Liver (tissue), 9 donors: ENCODE data around the gene SERPINH1. TPM values are rescaled to one million over a fixed set of nuclear protein-coding genes. Genes with fewer than 3 reads are reported as not detected.
A peak's percentile ranks its signal among the peaks of the same experiment; 100 is the strongest.

Experiments
- DNase-seq: peaks from one replicate; pipeline ENCODE4 v3.0.0-alpha.2; 2017; ENCODE audit warnings: low spot score
- H3K27ac ChIP-seq, 2 donors: one replicate each; pipeline ENCODE4 v1.7.0; 2013; ENCODE audit warnings: inconsistent platforms in 2 of 2, low read length in 2 of 2, control low read depth in 1 of 2, low read depth in 1 of 2, mild to moderate bottlenecking in 1 of 2
- H3K27me3 ChIP-seq, 4 donors: one replicate each; pipeline versions ENCODE4 v1.6.1 to v1.7.0; 2013; ENCODE audit warnings: low read length in 3 of 4, inconsistent platforms in 1 of 4, mild to moderate bottlenecking in 1 of 4, moderate library complexity in 1 of 4; ENCODE audit not compliant: control insufficient read depth in 4 of 4, insufficient read depth in 4 of 4
- H3K36me3 ChIP-seq, 4 donors: one replicate each; pipeline versions ENCODE4 v1.6.1 to v1.7.0; 2013; ENCODE audit warnings: low read length in 3 of 4, mild to moderate bottlenecking in 3 of 4, low read depth in 1 of 4, moderate library complexity in 1 of 4; ENCODE audit not compliant: control insufficient read depth in 4 of 4, insufficient read depth in 3 of 4
- H3K4me1 ChIP-seq, 4 donors: one replicate each; pipeline versions ENCODE4 v1.6.1 to v1.7.0; 2013; ENCODE audit warnings: low read length in 3 of 4, mild to moderate bottlenecking in 3 of 4, moderate library complexity in 1 of 4; ENCODE audit not compliant: control insufficient read depth in 4 of 4, insufficient read depth in 4 of 4
- H3K4me3 ChIP-seq, 3 donors: one replicate each; pipeline versions ENCODE4 v1.6.1 to v1.7.0; 2013; ENCODE audit warnings: low read length in 3 of 3, control low read depth in 1 of 3, low read depth in 1 of 3, mild to moderate bottlenecking in 1 of 3
- H3K9ac ChIP-seq, 2 donors: one replicate each; pipeline ENCODE4 v1.7.0; 2013; ENCODE audit warnings: low read length in 2 of 2, mild to moderate bottlenecking in 2 of 2, moderate library complexity in 2 of 2, control low read depth in 1 of 2, low read depth in 1 of 2
- H3K9me3 ChIP-seq, 4 donors: one replicate each; pipeline versions ENCODE4 v1.6.1 to v1.7.0; 2013; ENCODE audit warnings: low read length in 3 of 4; ENCODE audit not compliant: control insufficient read depth in 4 of 4
- CTCF ChIP-seq: fragments of 150-350 bp; IDR thresholded peaks from 2 replicates; pipeline ENCODE4 v1.5.1; 2017; ENCODE audit warnings: improper control_type of control experiment, low read depth, low read length; ENCODE audit not compliant: missing input control
- FOXA1 ChIP-seq: IDR thresholded peaks from 2 replicates; pipeline ENCODE4 v1.6.1; 2016; ENCODE audit warnings: antibody characterized with exemption
- HNF4G ChIP-seq: IDR thresholded peaks from 2 replicates; pipeline ENCODE4 v1.6.1; 2016; ENCODE audit warnings: antibody characterized with exemption
- JUND ChIP-seq, 2 donors: IDR thresholded peaks; 2 replicates each; pipeline ENCODE4 v1.6.1; 2016; ENCODE audit warnings: antibody characterized with exemption in 2 of 2
- MAX ChIP-seq: IDR thresholded peaks from 2 replicates; pipeline ENCODE4 v1.6.1; 2016; ENCODE audit warnings: antibody characterized with exemption
- NR2F2 ChIP-seq: IDR thresholded peaks from 2 replicates; pipeline ENCODE4 v1.6.1; 2016; ENCODE audit warnings: antibody characterized with exemption
- RAD21 ChIP-seq, 2 donors: IDR thresholded peaks; 2 replicates each; pipeline ENCODE4 v1.6.1; 2016; ENCODE audit warnings: antibody characterized with exemption in 2 of 2, mild to moderate bottlenecking in 2 of 2
- RXRA ChIP-seq, 2 donors: IDR thresholded peaks; 2 replicates each; pipeline ENCODE4 v1.6.1; 2017 to 2018; ENCODE audit warnings: antibody characterized with exemption in 2 of 2, mild to moderate bottlenecking in 1 of 2
- YY1 ChIP-seq: IDR thresholded peaks from 2 replicates; pipeline ENCODE4 v1.6.1; 2016; ENCODE audit warnings: antibody characterized with exemption, mild to moderate bottlenecking
- ZBTB33 ChIP-seq: IDR thresholded peaks from 2 replicates; pipeline ENCODE4 v1.6.1; 2016; ENCODE audit warnings: antibody characterized with exemption
- WGBS: extraction: QIAGEN DNeasy Blood & Tissue Kit; methylation state at CpG from one replicate; pipeline ENCODE4 v1.1.7; 2013; 5-methylcytosine and 5-hydroxymethylcytosine counted together
- polyA plus RNA-seq, 2 donors: library from polyadenylated mRNA; stranded (reverse) in 1 of 2; unstranded in 1 of 2; fragments of 200-250 nt in 1 of 2; fragments of >200 nt in 1 of 2; fragmentation: Nextera tagmentation in 1 of 2; extraction: Ambion mirVana in 1 of 2; gene quantifications; one replicate each; pipeline versions ENCODE4 v1.2.1 to v1.2.3, GENCODE V29; 2013 to 2015
- total RNA-seq, 2 donors: library from RNA; depleted of rRNA; stranded (reverse); fragments of >200 nt; gene quantifications; one replicate each; pipeline ENCODE4 v1.2.3, GENCODE V29; 2014
- donor health status: healthy.
- donor health status: healthy.
- donor health status: healthy.
- donor health status: healthy.
- donor health status: healthy.

The SERPINH1 gene
- total and polyA plus RNA-seq, 4 donors: 5.0 to 118 (median 68.7) TPM

- H3K4me3 ChIP-seq: no peak overlapping the region
- H3K36me3 ChIP-seq: peaks cover 25 to 57% (median 35%) of the 10 kb centered on the region in 4 donors
- no peak overlapping the region for H3K9ac ChIP-seq
- no peak for TF ChIP-seq CTCF
- H3K4me1 ChIP-seq: no peaks in the 10 kb centered on the region
- 84% methylated on average over 8 of the region's 8 CpGs for WGBS
- H3K9me3 ChIP-seq: no peaks in the 10 kb centered on the region
- no peak for DNase-seq
- H3K27ac ChIP-seq: no peak overlapping the region
- no peaks in the 10 kb centered on the region for H3K27me3 ChIP-seq
Measured at GRCh38 chr11:75572744-75573143, 10.7 kb downstream of the SERPINH1 start.

GRCh38 chr11:75574698-75575602 lies 12.9 kb downstream of the SERPINH1 start:
- no peak for TF ChIP-seq YY1
- no peak for TF ChIP-seq NR2F2
- no peak for TF ChIP-seq FOXA1
- TF ChIP-seq RAD21 (IDR thresholded peaks at IDR 0.05): peak in 1 of 2 donors; percentile 57
- no peaks in the 10 kb centered on the region for H3K9me3 ChIP-seq
- 75% methylated on average over 12 of the region's 12 CpGs for WGBS
- no peaks in the 10 kb centered on the region for H3K27me3 ChIP-seq
- H3K36me3 ChIP-seq: peaks cover 14 to 37% (median 19%) of the 10 kb centered on the region in 4 donors
- DNase-seq: no peak
- no peak overlapping the region for H3K9ac ChIP-seq
- H3K27ac ChIP-seq: no peak overlapping the region
- no peak overlapping the region for H3K4me3 ChIP-seq
- H3K4me1 ChIP-seq: no peaks in the 10 kb centered on the region

GRCh38 chr11:75576017-75576416 lies 14.0 kb downstream of the SERPINH1 start:
- Histone ChIP-seq H3K4me1 (no peaks in the 10 kb centered on the region), H3K27me3 (no peaks in the 10 kb centered on the region), H3K9ac (no peak overlapping the region), H3K4me3 (no peak overlapping the region), H3K27ac (no peak overlapping the region), H3K36me3 (peaks cover 11 to 26% (median 11%) of the 10 kb centered on the region in 4 donors), H3K9me3 (no peaks in the 10 kb centered on the region)
- DNase-seq: no peak
- 91% methylated on average over 6 of the region's 6 CpGs for WGBS
- TF ChIP-seq YY1 (no peak), NR2F2 (no peak), RAD21 (IDR thresholded peaks at IDR 0.05) (no peak), CTCF (no peak), MAX (no peak), HNF4G (no peak), JUND (IDR thresholded peaks at IDR 0.05) (no peak), RXRA (IDR thresholded peaks at IDR 0.05) (no peak), ZBTB33 (no peak)
